GM06990 (cell line): ENCODE results near the gene ALDH1B1.

Experiments
- DNase-seq: peaks from one replicate; pipeline ENCODE4 v3.0.0-alpha.2; 2011; ENCODE audit not compliant: insufficient read length; ENCODE audit errors: extremely low read depth
- H3K27me3 ChIP-seq: replicated peaks from 2 replicates; pipeline ENCODE4 v1.6.0; 2011; ENCODE audit warnings: low read length; ENCODE audit not compliant: control insufficient read depth, insufficient read depth
- H3K36me3 ChIP-seq: 2 replicates; pipeline ENCODE4 v1.5.1; 2011; ENCODE audit warnings: low read length; ENCODE audit not compliant: control insufficient read depth, insufficient read depth
- H3K4me3 ChIP-seq: replicated peaks from 2 replicates; pipeline ENCODE4 v1.5.1; 2011; ENCODE audit warnings: low read depth, mild to moderate bottlenecking, control low read depth, low read length
- CTCF ChIP-seq: IDR thresholded peaks from 2 replicates; pipeline ENCODE4 v1.5.1; 2011; ENCODE audit warnings: low read length, control low read depth, mild to moderate bottlenecking, inconsistent platforms; ENCODE audit not compliant: insufficient read depth, poor library complexity, severe bottlenecking

Gene ALDH1B1

GRCh38 chr9:38428062-38428461 is 35.6 kb downstream of the ALDH1B1 start:
- no peak for TF ChIP-seq CTCF
- Histone ChIP-seq H3K4me3 (no peak overlapping the region), H3K36me3 (no peaks in the 10 kb centered on the region), H3K27me3 (peaks cover 1% of the 10 kb centered on the region; the same call in 1 of the 2 replicates)
- no peak for DNase-seq

GRCh38 chr9:38431116-38431515 is 38.6 kb downstream of the ALDH1B1 start:
- H3K4me3 ChIP-seq: no peak overlapping the region
- DNase-seq: no peak
- H3K27me3 ChIP-seq: no peaks in the 10 kb centered on the region; the same call in 1 of the 2 replicates
- no peak for TF ChIP-seq CTCF
- H3K36me3 ChIP-seq: no peaks in the 10 kb centered on the region

- no peaks in the 10 kb centered on the region for H3K36me3 ChIP-seq
- H3K4me3 ChIP-seq: no peak overlapping the region
- peak; percentile 36 for TF ChIP-seq CTCF
- no peaks in the 10 kb centered on the region; the same call in 1 of the 2 replicates for H3K27me3 ChIP-seq
- no peak for DNase-seq
These were observed 40.5 kb downstream of the ALDH1B1 start for GRCh38 chr9:38432922-38433510.

GRCh38 chr9:38434365-38434764 is 41.9 kb downstream of the ALDH1B1 start:
- Histone ChIP-seq H3K27me3 (no peaks in the 10 kb centered on the region; the same call in 1 of the 2 replicates), H3K36me3 (no peaks in the 10 kb centered on the region), H3K4me3 (no peak overlapping the region)
- TF ChIP-seq CTCF: no peak
- DNase-seq: no peak

GRCh38 chr9:38434853-38435252 is 42.4 kb downstream of the ALDH1B1 start:
- no peak for TF ChIP-seq CTCF
- H3K27me3 ChIP-seq: no peaks in the 10 kb centered on the region; the same call in none of the 2 replicates
- no peak for DNase-seq
- no peaks in the 10 kb centered on the region for H3K36me3 ChIP-seq
- no peak overlapping the region for H3K4me3 ChIP-seq

GRCh38 chr9:38435521-38435920 is 43.0 kb downstream of the ALDH1B1 start:
- Histone ChIP-seq H3K27me3 (no peaks in the 10 kb centered on the region; the same call in none of the 2 replicates), H3K36me3 (no peaks in the 10 kb centered on the region), H3K4me3 (no peak overlapping the region)
- no peak for DNase-seq
- TF ChIP-seq CTCF: no peak
